Measurements from ENCODE around the gene TXNDC15. TPM values are rescaled to one million over a fixed set of nuclear protein-coding genes. Genes with fewer than 3 reads are reported as not detected.

Gene TXNDC15
- total RNA-seq, 2 donors from 2014 or later = 65.6 to 98.1 TPM

- Histone ChIP-seq H3K4me3 (no peak overlapping the region), H3K36me3 (no peaks in the 10 kb centered on the region), H3K27ac (no peak overlapping the region), H3K27me3 (no peaks in the 10 kb centered on the region), H3K4me1 (no peaks in the 10 kb centered on the region), H3K9me3 (no peaks in the 10 kb centered on the region)
- no peak for TF ChIP-seq CTCF (IDR thresholded peaks at IDR 0.05)
- no peak for DNase-seq (ENCODE audit: low spot score)
Measured at GRCh38 chr5:134938030-134938429, 63.9 kb downstream of the TXNDC15 start.

GRCh38 chr5:134939500-134939899 lies 65.3 kb downstream of the TXNDC15 start:
- Histone ChIP-seq H3K9me3 (no peaks in the 10 kb centered on the region), H3K4me3 (no peak overlapping the region), H3K36me3 (no peaks in the 10 kb centered on the region), H3K4me1 (no peaks in the 10 kb centered on the region), H3K27ac (no peak overlapping the region), H3K27me3 (no peaks in the 10 kb centered on the region)
- DNase-seq (ENCODE audit: low spot score) = no peak
- TF ChIP-seq CTCF (IDR thresholded peaks at IDR 0.05) = no peak

GRCh38 chr5:134943547-134943946 lies 69.4 kb downstream of the TXNDC15 start:
- no peak for TF ChIP-seq CTCF (IDR thresholded peaks at IDR 0.05)
- H3K4me1 ChIP-seq = peaks cover 0 to 1% of the 10 kb centered on the region in 2 donors
- no peak overlapping the region for H3K4me3 ChIP-seq
- DNase-seq (ENCODE audit: low spot score) = no peak
- no peaks in the 10 kb centered on the region for H3K9me3 ChIP-seq
- no peaks in the 10 kb centered on the region for H3K27me3 ChIP-seq
- no peak overlapping the region for H3K27ac ChIP-seq
- H3K36me3 ChIP-seq = no peaks in the 10 kb centered on the region

- Histone ChIP-seq H3K27ac (no peak overlapping the region), H3K9me3 (no peaks in the 10 kb centered on the region), H3K27me3 (no peaks in the 10 kb centered on the region), H3K4me3 (no peak overlapping the region), H3K36me3 (no peaks in the 10 kb centered on the region), H3K4me1 (peaks cover 0 to 10% of the 10 kb centered on the region in 2 donors)
- no peak for DNase-seq (ENCODE audit: low spot score)
- TF ChIP-seq CTCF (IDR thresholded peaks at IDR 0.05) = no peak
Measured at GRCh38 chr5:134944630-134945029, 70.5 kb downstream of the TXNDC15 start.

- Histone ChIP-seq H3K27me3 (no peaks in the 10 kb centered on the region), H3K4me1 (peaks cover 0 to 10% of the 10 kb centered on the region in 2 donors), H3K36me3 (no peaks in the 10 kb centered on the region), H3K27ac (no peak overlapping the region), H3K4me3 (no peak overlapping the region), H3K9me3 (no peaks in the 10 kb centered on the region)
- TF ChIP-seq CTCF (IDR thresholded peaks at IDR 0.05) = no peak
- DNase-seq (ENCODE audit: low spot score) = no peak
Measured at GRCh38 chr5:134945041-134945440, 70.9 kb downstream of the TXNDC15 start.

- H3K4me3 ChIP-seq = no peak overlapping the region
- H3K4me1 ChIP-seq = peaks cover 0 to 10% of the 10 kb centered on the region in 2 donors
- H3K27ac ChIP-seq = no peak overlapping the region
- no peak for TF ChIP-seq CTCF (IDR thresholded peaks at IDR 0.05)
- no peaks in the 10 kb centered on the region for H3K27me3 ChIP-seq
- no peaks in the 10 kb centered on the region for H3K36me3 ChIP-seq
- DNase-seq (ENCODE audit: low spot score) = no peak
- H3K9me3 ChIP-seq = peaks cover 0 to 3% of the 10 kb centered on the region in 2 donors
Measured at GRCh38 chr5:134948911-134949310, 74.7 kb downstream of the TXNDC15 start.

All from right atrium auricular region (tissue), 2 donors.